ENCODE results near the gene GALNT1. TPM values are rescaled to one million over a fixed set of nuclear protein-coding genes. Genes with fewer than 3 reads are reported as not detected.

The GALNT1 gene
- total and polyA plus RNA-seq, 8 donors = 11.2 to 83.9 (median 13.8) TPM

DNA sequence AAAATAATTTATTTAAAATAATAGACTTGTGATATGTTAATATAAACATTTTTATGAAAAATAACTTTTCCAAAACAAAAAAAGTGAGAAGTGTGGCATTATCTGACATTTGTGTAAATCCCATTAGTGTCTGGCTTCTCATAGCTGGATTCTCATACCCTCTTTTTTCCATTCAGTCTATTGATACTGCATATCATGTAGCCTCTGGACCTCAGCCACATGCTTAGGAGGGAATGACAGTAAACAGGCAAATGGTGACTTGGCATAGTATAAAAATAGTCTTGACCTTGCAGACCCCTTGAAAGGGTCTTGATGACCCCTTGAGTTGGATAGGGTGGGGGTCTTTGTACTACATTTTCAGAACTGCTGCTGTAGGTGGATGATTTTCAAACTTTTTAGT, 29.2 kb downstream of the GALNT1 start:
- Histone ChIP-seq H3K4me1 (peaks cover 0 to 50% (median 22%) of the 10 kb centered on the region in 4 donors), H3K36me3 (no peaks in the 10 kb centered on the region), H3K27me3 (no peaks in the 10 kb centered on the region), H3K9me3 (no peaks in the 10 kb centered on the region), H3K4me3 (no peak overlapping the region), H3K27ac (no peak overlapping the region)
- no peak for TF ChIP-seq EP300 (IDR thresholded peaks at IDR 0.05)
- TF ChIP-seq POLR2A (IDR thresholded peaks at IDR 0.05) = no peak
- TF ChIP-seq, protein P1, sequence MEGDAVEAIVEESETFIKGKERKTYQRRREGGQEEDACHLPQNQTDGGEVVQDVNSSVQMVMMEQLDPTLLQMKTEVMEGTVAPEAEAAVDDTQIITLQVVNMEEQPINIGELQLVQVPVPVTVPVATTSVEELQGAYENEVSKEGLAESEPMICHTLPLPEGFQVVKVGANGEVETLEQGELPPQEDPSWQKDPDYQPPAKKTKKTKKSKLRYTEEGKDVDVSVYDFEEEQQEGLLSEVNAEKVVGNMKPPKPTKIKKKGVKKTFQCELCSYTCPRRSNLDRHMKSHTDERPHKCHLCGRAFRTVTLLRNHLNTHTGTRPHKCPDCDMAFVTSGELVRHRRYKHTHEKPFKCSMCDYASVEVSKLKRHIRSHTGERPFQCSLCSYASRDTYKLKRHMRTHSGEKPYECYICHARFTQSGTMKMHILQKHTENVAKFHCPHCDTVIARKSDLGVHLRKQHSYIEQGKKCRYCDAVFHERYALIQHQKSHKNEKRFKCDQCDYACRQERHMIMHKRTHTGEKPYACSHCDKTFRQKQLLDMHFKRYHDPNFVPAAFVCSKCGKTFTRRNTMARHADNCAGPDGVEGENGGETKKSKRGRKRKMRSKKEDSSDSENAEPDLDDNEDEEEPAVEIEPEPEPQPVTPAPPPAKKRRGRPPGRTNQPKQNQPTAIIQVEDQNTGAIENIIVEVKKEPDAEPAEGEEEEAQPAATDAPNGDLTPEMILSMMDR (IDR thresholded peaks at IDR 0.05) = no peak
- no peak for TF ChIP-seq POLR2AphosphoS5 (IDR thresholded peaks at IDR 0.05)
- no peak for DNase-seq
- intact Hi-C loops (cut with DNase I; ENCODE audit: low total_unique reads) = no loop called here

DNA sequence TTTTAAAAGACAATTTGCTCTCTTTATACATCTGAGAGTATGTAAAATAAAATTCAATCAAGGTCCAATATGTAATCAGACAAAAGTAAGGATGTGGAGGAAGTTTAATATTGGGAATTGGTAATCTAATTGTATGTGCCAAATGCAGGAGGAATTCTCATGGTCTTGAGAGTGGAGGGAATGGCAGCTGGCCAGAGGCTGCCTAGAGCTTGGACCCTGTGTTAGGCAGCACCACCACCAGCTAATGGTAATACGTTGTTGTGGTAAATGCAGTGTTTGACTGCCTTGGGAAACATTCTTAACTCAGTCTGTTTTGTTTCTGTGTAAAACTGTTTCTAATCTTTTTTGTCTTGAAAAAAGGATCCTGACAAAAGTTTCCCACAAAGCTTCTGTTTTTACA, 30.0 kb downstream of the GALNT1 start:
- Histone ChIP-seq H3K27me3 (no peaks in the 10 kb centered on the region), H3K36me3 (no peaks in the 10 kb centered on the region), H3K4me1 (peaks cover 0 to 53% (median 26%) of the 10 kb centered on the region in 4 donors), H3K27ac (no peak overlapping the region), H3K4me3 (no peak overlapping the region), H3K9me3 (no peaks in the 10 kb centered on the region)
- no peak for DNase-seq
- WGBS, 5 donors = 59 to 76% (median 69%) methylated on average over 1 of the region's 1 CpG
- intact Hi-C loops (cut with DNase I; ENCODE audit: low total_unique reads) = no loop called here
- TF ChIP-seq, protein P1 (IDR thresholded peaks at IDR 0.05) = no peak
- no peak for TF ChIP-seq POLR2AphosphoS5 (IDR thresholded peaks at IDR 0.05)
- TF ChIP-seq POLR2A (IDR thresholded peaks at IDR 0.05) = no peak
- no peak for TF ChIP-seq EP300 (IDR thresholded peaks at IDR 0.05)

DNA sequence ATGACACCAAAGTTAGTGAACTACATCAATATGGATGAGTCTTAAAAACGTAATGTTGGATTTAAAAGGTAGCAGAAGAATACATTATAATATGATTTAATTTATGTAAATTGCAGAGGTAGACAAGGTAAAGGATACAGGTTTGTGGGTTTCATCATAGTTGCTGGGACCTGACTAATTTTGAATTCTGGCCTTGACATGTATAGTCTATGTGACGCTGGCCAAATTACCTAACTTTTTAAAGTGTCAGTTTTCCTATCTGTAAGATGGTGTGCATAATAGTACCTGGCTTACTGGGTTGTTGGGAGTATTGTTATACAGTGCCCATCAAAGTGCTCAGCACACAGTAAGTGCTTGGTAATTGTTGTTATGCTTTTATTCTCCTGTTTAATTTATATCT, 34.5 kb downstream of the GALNT1 start:
- peaks cover 11 to 70% (median 34%) of the 10 kb centered on the region in 4 donors for H3K4me1 ChIP-seq
- no peaks in the 10 kb centered on the region for H3K36me3 ChIP-seq
- no peaks in the 10 kb centered on the region for H3K27me3 ChIP-seq
- intact Hi-C loops (cut with DNase I; ENCODE audit: low total_unique reads) = no loop called here
- H3K27ac ChIP-seq = peak overlapping the region in 2 of 5 donors; percentile 13 to 56
- no peaks in the 10 kb centered on the region for H3K9me3 ChIP-seq
- 93 to 99% (median 95%) methylated on average over 2 of the region's 2 CpGs for WGBS, 5 donors
- H3K4me3 ChIP-seq = no peak overlapping the region
- no peak for TF ChIP-seq POLR2A (IDR thresholded peaks at IDR 0.05)
- TF ChIP-seq, protein P1 (IDR thresholded peaks at IDR 0.05) = no peak
- TF ChIP-seq EP300 (IDR thresholded peaks at IDR 0.05) = no peak
- no peak for TF ChIP-seq POLR2AphosphoS5 (IDR thresholded peaks at IDR 0.05)
- no peak for DNase-seq

DNA sequence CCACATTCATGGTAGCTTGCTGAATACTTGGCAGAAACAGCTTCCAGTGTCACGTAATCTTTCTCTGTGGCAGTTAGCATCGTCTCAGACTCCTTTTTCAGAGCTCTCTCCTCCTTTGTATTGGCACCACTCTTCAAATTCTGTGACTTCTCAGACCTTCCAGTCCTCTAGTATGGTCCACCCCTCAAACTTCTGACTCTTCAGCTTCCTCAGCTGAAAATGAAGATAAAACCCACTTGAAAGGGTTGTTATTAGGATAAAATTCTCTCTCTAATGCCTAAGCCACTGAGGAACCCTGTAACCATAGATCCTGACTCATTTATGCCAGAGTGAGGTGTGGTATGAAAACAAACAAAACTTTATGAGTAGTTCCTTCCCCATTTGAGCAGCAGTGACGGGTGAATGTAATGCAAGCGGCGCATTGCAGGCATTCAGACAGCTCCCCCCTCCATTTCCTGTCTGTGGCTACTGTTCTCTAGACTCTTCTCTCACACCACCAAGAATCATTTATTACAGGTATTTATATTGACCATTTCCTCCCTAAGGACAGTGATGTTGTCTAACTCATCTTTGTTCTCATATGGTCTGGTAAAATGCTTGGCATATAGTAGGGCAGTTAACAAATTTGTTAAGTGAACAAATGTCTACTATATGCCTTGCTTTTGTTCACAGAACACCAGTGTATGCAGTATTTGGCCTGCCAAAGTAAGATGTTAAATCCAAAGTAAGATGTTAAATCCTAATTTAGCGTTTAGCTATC, 35.3 kb downstream of the GALNT1 start:
- TF ChIP-seq EP300 (IDR thresholded peaks at IDR 0.05) = no peak
- TF ChIP-seq POLR2AphosphoS5 (IDR thresholded peaks at IDR 0.05) = peak in 1 of 3 donors; percentile 74
- intact Hi-C loops (cut with DNase I; ENCODE audit: low total_unique reads) = no loop called here
- peak; percentile 32 to 77 for DNase-seq
- H3K27me3 ChIP-seq = no peaks in the 10 kb centered on the region
- no peaks in the 10 kb centered on the region for H3K36me3 ChIP-seq
- H3K27ac ChIP-seq = peak overlapping the region in 2 of 5 donors; percentile 13 to 56
- peaks cover 11 to 66% (median 32%) of the 10 kb centered on the region in 4 donors for H3K4me1 ChIP-seq
- no peak overlapping the region for H3K4me3 ChIP-seq
- 48 to 65% (median 60%) methylated on average over 6 of the region's 6 CpGs for WGBS, 5 donors
- H3K9me3 ChIP-seq = no peaks in the 10 kb centered on the region

DNA sequence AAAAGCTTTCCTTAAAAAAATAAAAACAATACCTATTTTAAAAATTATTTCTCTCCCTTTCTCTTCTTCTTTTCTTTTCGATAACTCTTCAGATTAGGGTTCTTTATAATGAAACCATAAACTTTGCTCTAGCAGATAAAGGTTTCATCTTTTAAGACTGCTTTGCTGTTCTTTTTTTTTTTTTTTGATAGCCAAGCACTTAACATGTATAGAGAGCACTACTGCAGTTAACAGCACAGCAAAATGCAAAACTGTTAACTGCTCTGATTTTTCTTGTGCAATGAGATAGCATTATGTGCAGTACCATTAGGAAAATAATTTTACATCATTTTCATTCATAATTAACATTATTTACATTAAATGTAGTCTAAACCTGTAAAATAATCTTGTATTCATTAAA, 36.3 kb downstream of the GALNT1 start:
- H3K27ac ChIP-seq = no peak overlapping the region
- intact Hi-C loops (cut with DNase I; ENCODE audit: low total_unique reads) = no loop called here
- 90 to 95% (median 94%) methylated on average over 1 of the region's 1 CpG for WGBS, 5 donors

More for the DNA sequence above, 36.3 kb downstream of the GALNT1 start:
- H3K9me3 ChIP-seq = no peaks in the 10 kb centered on the region
- no peak for DNase-seq
- no peaks in the 10 kb centered on the region for H3K36me3 ChIP-seq
- H3K4me1 ChIP-seq = peaks cover 11 to 59% (median 29%) of the 10 kb centered on the region in 4 donors
- no peak overlapping the region for H3K4me3 ChIP-seq
- no peaks in the 10 kb centered on the region for H3K27me3 ChIP-seq
- no peak for TF ChIP-seq EP300 (IDR thresholded peaks at IDR 0.05)
- TF ChIP-seq, protein P1 (IDR thresholded peaks at IDR 0.05) = no peak
- no peak for TF ChIP-seq POLR2AphosphoS5 (IDR thresholded peaks at IDR 0.05)
- no peak for TF ChIP-seq POLR2A (IDR thresholded peaks at IDR 0.05)

Data from stomach (tissue), 9 donors.